Measurements from ENCODE around the gene PI16.

- TF ChIP-seq EZH2phosphoT487 (IDR thresholded peaks at IDR 0.05; ENCODE audit: borderline replicate concordance, low read depth, low read length) (no peak), CTCF (conservative IDR thresholded peaks at IDR 0.05; ENCODE audit: low read length) (no peak)
Measured at GRCh38 chr6:36999751-37000125, 45.2 kb downstream of the PI16 start.

Measured in OCI-LY7 (cell line).